GM12878 (cell line): ENCODE measurements around the gene TNPO2. TPM values are rescaled to one million over a fixed set of nuclear protein-coding genes. Genes with fewer than 3 reads are reported as not detected.
A peak's percentile ranks its signal among the peaks of the same experiment; 100 is the strongest.

ENCODE experiments used
- ATAC-seq: fragments of 200-7000 bp; cut with Tn5 transposase; 3 replicates; pipeline ENCODE4 v1.9.1; 2020; ENCODE audit warnings: mild to moderate bottlenecking, moderate library complexity
- BruUV-seq: library from RNA; stranded (reverse); fragments of 400-500 nt; replicated peaks from 2 replicates; lab custom pipeline; 2021; lab: Mats Ljungman, UMichigan
- CTCF ChIA-PET: fragments of 300-600 bp; sonication (Branson Sonifier 250); formaldehyde crosslinking; extraction: SDS; loops from one replicate; lab custom pipeline; 2021; ENCODE audit warnings: inconsistent platforms; lab: Yijun Ruan, JAX
- POLR2A ChIA-PET: fragments of 350-600 bp; formaldehyde crosslinking; extraction: SDS; loops from one replicate; lab custom pipeline; 2021; ENCODE audit warnings: inconsistent platforms; lab: Charles Lee
- RAD21 ChIA-PET: fragments of 300-600 bp; sonication (Branson Sonifier 250); formaldehyde crosslinking; loops from one replicate; lab custom pipeline; 2023; ENCODE audit warnings: antibody characterized with exemption; ENCODE audit not compliant: unreplicated experiment; lab: Charles Lee
- SMC1A ChIA-PET: fragments of 300-600 bp; sonication (Branson Sonifier 250); formaldehyde crosslinking; loops from one replicate; lab custom pipeline; 2023; ENCODE audit not compliant: unreplicated experiment, uncharacterized antibody; lab: Charles Lee
- DNase-seq: peaks from one replicate; pipeline ENCODE4 v3.0.0-alpha.2; 2011; ENCODE audit warnings: low read depth, low spot score
- FAIRE-seq: peaks from 3 replicates; lab custom pipeline; 2011; peaks lifted over from hg19 to GRCh38; lab: Jason Lieb, UNC
- H2AFZ ChIP-seq: 2 replicates; pipeline ENCODE4 v1.6.0; 2011; ENCODE audit warnings: low read depth, low read length, control low read depth; ENCODE audit not compliant: control insufficient read depth
- H3K27ac ChIP-seq: 2 replicates; pipeline ENCODE4 v1.5.1; 2011; ENCODE audit warnings: control low read depth; ENCODE audit not compliant: control insufficient read depth, insufficient read depth
- H3K27me3 ChIP-seq, 2 experiments: replicated peaks in 1 of 2; 2 replicates each; pipeline versions ENCODE4 v1.6.0 to v1.6.1; 2011; ENCODE audit warnings: low read length in 1 of 2; ENCODE audit not compliant: control insufficient read depth in 2 of 2, insufficient read depth in 2 of 2
- H3K36me3 ChIP-seq, 2 experiments: 2 replicates each; pipeline ENCODE4 v1.5.1; 2011; ENCODE audit warnings: low read length in 1 of 2; ENCODE audit not compliant: control insufficient read depth in 2 of 2, insufficient read depth in 2 of 2
- H3K4me1 ChIP-seq: 2 replicates; pipeline ENCODE4 v1.6.1; 2011; ENCODE audit warnings: mild to moderate bottlenecking, low read length, moderate library complexity, mixed read lengths; ENCODE audit not compliant: control insufficient read depth, insufficient read depth
- H3K4me2 ChIP-seq: 2 replicates; pipeline ENCODE4 v1.6.0; 2011; ENCODE audit warnings: control low read depth; ENCODE audit not compliant: control insufficient read depth, insufficient read depth
- H3K4me3 ChIP-seq: fragments of 200-600 bp; sonication (generic); 2 replicates; pipeline ENCODE4 v1.5.1; 2016
- H3K79me2 ChIP-seq: 2 replicates; pipeline ENCODE4 v1.6.0; 2011; ENCODE audit warnings: low read length; ENCODE audit not compliant: control insufficient read depth, insufficient read depth
- H3K9ac ChIP-seq: 2 replicates; pipeline ENCODE4 v1.8.0; 2011; ENCODE audit warnings: low read length, control low read depth, mixed read lengths; ENCODE audit not compliant: control insufficient read depth, insufficient read depth
- H3K9me3 ChIP-seq: replicated peaks from 3 replicates; pipeline ENCODE4 v1.5.1; 2011; ENCODE audit warnings: mild to moderate bottlenecking, low read length; ENCODE audit not compliant: control insufficient read depth, insufficient read depth
- H4K20me1 ChIP-seq: 2 replicates; pipeline ENCODE4 v1.6.0; 2011; ENCODE audit not compliant: control insufficient read depth, insufficient read depth
- ATF3 ChIP-seq: IDR thresholded peaks from 2 replicates; pipeline ENCODE4 v1.6.1; 2011; ENCODE audit warnings: low read depth, mild to moderate bottlenecking, low read length, moderate library complexity, borderline replicate concordance; ENCODE audit errors: extremely low read depth
- ATF7 ChIP-seq: fragments of 450-650 bp; IDR thresholded peaks from 2 replicates; pipeline ENCODE4 v1.6.1; 2016; ENCODE audit warnings: low read depth, mild to moderate bottlenecking
- BACH1 ChIP-seq: fragments of 450-650 bp; IDR thresholded peaks from 2 replicates; pipeline ENCODE4 v1.6.1; 2017; ENCODE audit warnings: mild to moderate bottlenecking, borderline replicate concordance
- CREM ChIP-seq: IDR thresholded peaks from 2 replicates; pipeline ENCODE4 v1.6.1; 2014; ENCODE audit warnings: antibody characterized with exemption, low read depth
- CTCF ChIP-seq, 3 experiments: IDR thresholded peaks in 2 of 3; conservative IDR thresholded peaks in 1 of 3; 2 replicates each; pipeline ENCODE4 v1.5.1; 2011; ENCODE audit warnings: low read depth in 3 of 3, low read length in 3 of 3, mild to moderate bottlenecking in 3 of 3, control low read depth in 2 of 3, moderate library complexity in 2 of 3, inconsistent platforms in 1 of 3, mixed read lengths in 1 of 3; ENCODE audit not compliant: control insufficient read depth in 2 of 3, insufficient read depth in 1 of 3; ENCODE audit errors: extremely low read depth in 1 of 3
- DPF2 ChIP-seq: fragments of 450-650 bp; IDR thresholded peaks from 2 replicates; pipeline ENCODE4 v1.6.1; 2017; ENCODE audit warnings: mild to moderate bottlenecking
- EED ChIP-seq: sonication (generic); IDR thresholded peaks from 2 replicates; pipeline ENCODE4 v1.6.1; 2016; ENCODE audit warnings: antibody characterized with exemption, low read depth
- EGR1 ChIP-seq, 2 experiments: IDR thresholded peaks; 1 replicate in 1 of 2; 2 replicates in 1 of 2; pipeline ENCODE4 v1.6.1; 2011 to 2012; ENCODE audit warnings: low read depth in 2 of 2, low read length in 2 of 2, borderline replicate concordance in 1 of 2, mild to moderate bottlenecking in 1 of 2, moderate library complexity in 1 of 2
- FOXK2 ChIP-seq: fragments of 450-650 bp; IDR thresholded peaks from 2 replicates; pipeline ENCODE4 v1.6.1; 2017; ENCODE audit warnings: mild to moderate bottlenecking, moderate library complexity
- HDAC2 ChIP-seq: fragments of 200-600 bp; sonication (generic); IDR thresholded peaks from 2 replicates; pipeline ENCODE4 v1.6.1; 2017
- HDGF ChIP-seq: fragments of 450-650 bp; IDR thresholded peaks from 2 replicates; pipeline ENCODE4 v1.6.1; 2016; ENCODE audit warnings: antibody characterized with exemption
- KAT2A ChIP-seq: conservative IDR thresholded peaks from 2 replicates; pipeline ENCODE4 v1.6.1; 2011; ENCODE audit warnings: low read depth, low read length; ENCODE audit not compliant: control insufficient read depth
- KDM1A ChIP-seq: fragments of 200-600 bp; sonication (generic); IDR thresholded peaks from 2 replicates; pipeline ENCODE4 v1.6.1; 2016; ENCODE audit warnings: borderline replicate concordance
- NR2C2 ChIP-seq: IDR thresholded peaks from 2 replicates; pipeline ENCODE4 v1.6.1; 2011; ENCODE audit warnings: borderline replicate concordance, low read depth; ENCODE audit not compliant: control insufficient read depth, insufficient read length
- NRF1 ChIP-seq: conservative IDR thresholded peaks from 2 replicates; pipeline ENCODE4 v1.6.1; 2011; ENCODE audit warnings: mild to moderate bottlenecking, low read depth, low read length, improper control_type of control experiment
- PML ChIP-seq: IDR thresholded peaks from 2 replicates; pipeline ENCODE4 v1.6.1; 2012; ENCODE audit warnings: low read length, inconsistent platforms
- POLR2A ChIP-seq: IDR thresholded peaks from 2 replicates; pipeline ENCODE4 v1.6.1; 2011; ENCODE audit warnings: low read depth, mild to moderate bottlenecking, low read length
- RBBP5 ChIP-seq: fragments of 200-600 bp; sonication (generic); conservative IDR thresholded peaks from 2 replicates; pipeline ENCODE4 v1.6.1; 2016
- SP1 ChIP-seq: IDR thresholded peaks from one replicate; pipeline ENCODE4 v1.6.1; 2011; ENCODE audit warnings: low read depth, low read length
- SUPT20H ChIP-seq: IDR thresholded peaks from 2 replicates; pipeline ENCODE4 v1.6.1; 2011; ENCODE audit warnings: low read depth, mild to moderate bottlenecking, low read length, moderate library complexity, borderline replicate concordance; ENCODE audit not compliant: control insufficient read depth
- ZZZ3 ChIP-seq: IDR thresholded peaks from 2 replicates; pipeline ENCODE4 v1.6.1; 2011; ENCODE audit warnings: low read depth; ENCODE audit not compliant: control insufficient read depth, insufficient read length
- WGBS: methylation state at CpG from one replicate; pipeline ENCODE4 v1.1.6; 2016; ENCODE audit warnings: low lambda C conversion rate; ENCODE audit not compliant: insufficient replicate concordance, insufficient coverage; ENCODE audit errors: missing lambda C conversion rate; 5-methylcytosine and 5-hydroxymethylcytosine counted together
- in situ Hi-C: fragments of 300-500 bp; cut with MboI; formaldehyde crosslinking; loops from 9 replicates; pipeline ENCODE4 v1.14.3; 2018; ENCODE audit warnings: mixed read lengths
- intact Hi-C: fragments of 100-400 bp; cut with micrococcal nuclease; formaldehyde crosslinking; loops from one replicate; pipeline ENCODE4 v1.14.2; 2022; ENCODE audit not compliant: unreplicated experiment
- polyA plus RNA-seq, 11 experiments: library from polyadenylated mRNA; depleted of rRNA in 4 of 11; unstranded in 6 of 11; stranded (reverse) in 5 of 11; fragments of >200 nt; fragmentation: Nextera tagmentation in 4 of 11; fragmentation: Illumina TruSeq in 1 of 11; extraction: Ambion mirVana in 4 of 11; extraction: Trizol in 1 of 11; gene quantifications; 1 replicate in 1 of 11; 2 replicates in 10 of 11; pipeline versions ENCODE4 v1.2.1 to v1.2.3, GENCODE V29; 2011 to 2016; ENCODE audit warnings: inconsistent platforms in 2 of 11, missing spikeins in 2 of 11, low read depth in 1 of 11
- total RNA-seq, 4 experiments: library from RNA; depleted of rRNA in 3 of 4; stranded (reverse); fragments of >200 nt in 3 of 4; fragmentation: Illumina TruSeq in 1 of 4; extraction: Trizol in 1 of 4; gene quantifications; 2 replicates each; pipeline versions ENCODE4 v1.2.1 to v1.2.3, GENCODE V29; 2013 to 2021

TNPO2 gene
- total and polyA plus RNA-seq, 10 of the 15 experiments (the other 5 are each of a cell fraction or from before 2014, with no cell fraction given) = 5.5 to 99.7 (median 29.6) TPM

- 0 out of 2 replicates have a peak, but pooled peaks have one; percentile 10 for TF ChIP-seq ATF3
- no peak for TF ChIP-seq ZZZ3
- TF ChIP-seq CTCF (IDR thresholded peaks at IDR 0.05 in 2 of 3, conservative IDR thresholded peaks at IDR 0.05 in 1 of 3; ENCODE audit: control insufficient read depth in 2 of 3, extremely low read depth in 1 of 3, insufficient read depth in 1 of 3, low read depth in 3 of 3, low read length in 3 of 3) = peak; percentile 82 to 91 (median 89)
- no peak for TF ChIP-seq EGR1 (IDR thresholded peaks at IDR 0.05; ENCODE audit: borderline replicate concordance in 1 of 2, low read depth in 2 of 2, low read length in 2 of 2)
Measured at GRCh38 chr19:12757544-12758274, 34.0 kb upstream of the TNPO2 start (continued).

GRCh38 chr19:12756150-12756883 is 32.6 kb upstream of the TNPO2 start:
- Histone ChIP-seq H4K20me1 (no peaks in the 10 kb centered on the region), H3K9me3 (no peaks in the 10 kb centered on the region), H3K79me2 (no peaks in the 10 kb centered on the region), H3K9ac (no peak overlapping the region), H3K27ac (no peak overlapping the region), H3K4me3 (no peak overlapping the region), H2AFZ (no peak overlapping the region)
- CTCF ChIA-PET = interaction anchor here (0.8 to 17.0 kb wide), 8 partner anchors 10 to 174 kb away, joined by 3 to 426 read pairs (median 10); partner anchors contain the start of genes JUNB, PRDX2, THSD8 and TRIR
- DNase-seq (no peak), ATAC-seq (no peak)
- in situ Hi-C loops = no loop called here
- BruUV-seq = no TSS peak
- SMC1A ChIA-PET = interaction anchor here (0.8 kb wide), 1 partner anchor 46 kb away, joined by 3 read pairs; the partner anchor contains the start of gene THSD8
- TF ChIP-seq SP1 = no peak
- no peak for TF ChIP-seq RBBP5
- TF ChIP-seq SUPT20H = no peak
- no peak for TF ChIP-seq PML
- no peak for TF ChIP-seq BACH1
- no peak for TF ChIP-seq FOXK2
- TF ChIP-seq DPF2 = no peak
- no peak for TF ChIP-seq ATF7
- no peak for TF ChIP-seq POLR2A
- TF ChIP-seq EED = no peak
- no peak for TF ChIP-seq KAT2A
- no peak for TF ChIP-seq KDM1A
- TF ChIP-seq NR2C2 = no peak
- no peak for TF ChIP-seq HDGF
- no peak for TF ChIP-seq NRF1
- no peak for TF ChIP-seq HDAC2
- TF ChIP-seq CREM = no peak
- TF ChIP-seq, all 136 proteins: peak for 0
- H3K4me2 ChIP-seq = no peak overlapping the region
- RAD21 ChIA-PET = interaction anchor here (1.6 kb wide), 1 partner anchor 8 kb away, joined by 3 read pairs; no protein-coding TSS in a partner anchor
- WGBS = 52% methylated on average over 19 of the region's 19 CpGs
- no peaks in the 10 kb centered on the region for H3K36me3 ChIP-seq
- POLR2A ChIA-PET = no interaction called here
- H3K27me3 ChIP-seq = peaks cover 0 to 2% of the 10 kb centered on the region in 2 experiments; a peak in 1 of 4 replicates
- intact Hi-C loops = loop anchor here (5.0 kb wide), 1 partner anchor 194 kb away; no protein-coding TSS in a partner anchor
- H3K4me1 ChIP-seq = no peaks in the 10 kb centered on the region
- no peak for FAIRE-seq
